GM12873 (cell line): Measurements from ENCODE around the gene ATXN10.

Source experiments
- CTCF ChIP-seq: IDR thresholded peaks from 2 replicates; pipeline ENCODE4 v1.5.1; 2012; ENCODE audit warnings: low read depth, mild to moderate bottlenecking, moderate library complexity, low read length, control low read depth; ENCODE audit not compliant: insufficient read depth; ENCODE audit errors: missing control alignments

ATXN10 gene

GRCh38 chr22:45757936-45758335 is 86.3 kb downstream of the ATXN10 start:
- TF ChIP-seq CTCF: no peak

GRCh38 chr22:45758603-45759002 is 87.0 kb downstream of the ATXN10 start:
- TF ChIP-seq CTCF: no peak

- TF ChIP-seq CTCF: no peak
Observed at GRCh38 chr22:45760682-45761081, 89.0 kb downstream of the ATXN10 start.

- TF ChIP-seq CTCF: no peak
Observed at GRCh38 chr22:45762545-45763235, 91.1 kb downstream of the ATXN10 start.

GRCh38 chr22:45763236-45763624 is 91.6 kb downstream of the ATXN10 start:
- TF ChIP-seq CTCF: no peak

- no peak for TF ChIP-seq CTCF
Observed at GRCh38 chr22:45768490-45768889, 96.9 kb downstream of the ATXN10 start.

GRCh38 chr22:45769569-45770210 is 98.1 kb downstream of the ATXN10 start:
- no peak for TF ChIP-seq CTCF
